Vagina (tissue), 2 donors: Measurements from ENCODE around the gene TSR1. TPM values are rescaled to one million over a fixed set of nuclear protein-coding genes. Genes with fewer than 3 reads are reported as not detected.

ENCODE experiments used
- DNase-seq, 2 donors: peaks; one replicate each; pipeline ENCODE4 v3.0.0-alpha.2; 2017; ENCODE audit errors: extremely low spot score in 2 of 2
- H3K27ac ChIP-seq: fragments of 200-600 bp; sonication (generic); one replicate; pipeline ENCODE4 v1.5.1; 2019
- H3K27me3 ChIP-seq: fragments of 200-600 bp; sonication (generic); one replicate; pipeline ENCODE4 v1.5.1; 2019
- H3K36me3 ChIP-seq, 2 donors: fragments of 200-600 bp; sonication (generic); one replicate each; pipeline ENCODE4 v1.5.1; 2017 to 2019
- H3K4me1 ChIP-seq: fragments of 200-600 bp; sonication (generic); one replicate; pipeline ENCODE4 v1.5.1; 2019
- H3K4me3 ChIP-seq, 2 donors: fragments of 200-600 bp; sonication (generic); 1 replicate in 1 of 2; 2 replicates in 1 of 2; pipeline ENCODE4 v1.5.1; 2016 to 2019
- H3K9me3 ChIP-seq: fragments of 200-600 bp; sonication (generic); one replicate; pipeline ENCODE4 v1.5.1; 2019
- POLR2A ChIP-seq, 2 donors: fragments of 450-650 bp; IDR thresholded peaks; one replicate each; pipeline ENCODE4 v1.6.1; 2017; ENCODE audit warnings: antibody characterized with exemption in 2 of 2, mild to moderate bottlenecking in 2 of 2, moderate library complexity in 2 of 2
- POLR2AphosphoS5 ChIP-seq, 2 donors: sonication (generic); formaldehyde crosslinking; IDR thresholded peaks; one replicate each; pipeline ENCODE4 v1.9.0; 2017; ENCODE audit warnings: antibody characterized with exemption in 2 of 2, mild to moderate bottlenecking in 2 of 2, low read depth in 1 of 2; ENCODE audit not compliant: insufficient read depth in 1 of 2
- intact Hi-C: fragments of 100-400 bp; cut with DNase I; formaldehyde crosslinking; loops from one replicate; pipeline ENCODE4 v1.15.1; 2023
- total RNA-seq: library from RNA; depleted of rRNA; stranded (reverse); fragments of >200 nt; gene quantifications from one replicate; pipeline ENCODE4 v1.2.3, GENCODE V29; 2016
- TF ChIP-seq, protein P1 (sequence below), 3 experiments: fragments of 450-650 bp in 2 of 3; fragments of 200-600 bp in 1 of 3; sonication (generic) in 1 of 3; IDR thresholded peaks; one replicate each; pipeline ENCODE4 v1.5.1; 2017 to 2019; ENCODE audit warnings: antibody characterized with exemption in 3 of 3, mild to moderate bottlenecking in 2 of 3, moderate library complexity in 2 of 3

Gene TSR1
- 17.7 TPM for total RNA-seq

DNA sequence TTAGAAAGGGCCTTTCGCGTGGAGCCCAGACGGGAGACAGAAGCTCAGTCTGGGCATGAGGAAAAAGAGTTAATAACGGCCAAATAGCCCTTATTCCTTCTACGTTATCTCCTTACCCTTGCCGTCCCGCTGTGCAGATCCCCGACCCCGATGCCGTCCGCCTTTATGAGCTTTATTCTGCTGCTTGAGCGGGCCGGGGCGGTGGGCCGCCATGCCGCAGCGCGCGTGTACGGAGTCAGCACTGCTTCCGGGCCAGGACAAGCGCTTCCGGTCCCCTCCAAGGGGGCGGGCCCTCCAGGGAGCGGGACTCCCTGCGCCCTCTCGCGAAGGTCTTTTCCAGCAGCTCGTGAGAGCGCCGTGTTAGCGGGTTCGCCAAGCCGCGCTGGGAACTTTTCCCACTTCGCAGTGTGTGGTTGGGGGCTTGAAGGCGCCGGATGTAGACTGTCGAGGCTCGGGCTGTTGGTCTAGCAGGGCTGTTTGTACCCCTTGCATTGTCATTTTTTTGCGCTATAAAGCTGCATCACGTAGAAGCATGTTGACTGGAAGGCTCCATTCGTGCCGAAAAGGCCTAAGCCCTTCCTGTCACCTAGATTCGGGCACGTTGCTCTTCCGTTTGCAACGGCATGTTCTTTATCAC, at the start of gene TSR1:
Gene TSR1 (minus strand): TSS at position 243 of the 637 bp plus-strand sequence. CDS start 30 bp downstream, at position 213.
- Histone ChIP-seq H3K4me1 (peaks cover 28% of the 10 kb centered on the region), H3K27me3 (no peaks in the 10 kb centered on the region), H3K27ac (peak within 1 kb of the TSS; percentile 94), H3K36me3 (peaks cover 0 to 38% of the 10 kb centered on the region in 2 donors), H3K4me3 (peak within 1 kb of the TSS; percentile 73 to 76), H3K9me3 (no peaks in the 10 kb centered on the region)
- DNase-seq = peak in 1 of 2 donors; percentile 96
- TF ChIP-seq POLR2A (IDR thresholded peaks at IDR 0.05) (peak in 1 of 2 donors; percentile 71), POLR2AphosphoS5 (IDR thresholded peaks at IDR 0.05; ENCODE audit: insufficient read depth in 1 of 2, low read depth in 1 of 2) (peak; percentile 89 to 97)
- TF ChIP-seq, protein P1, sequence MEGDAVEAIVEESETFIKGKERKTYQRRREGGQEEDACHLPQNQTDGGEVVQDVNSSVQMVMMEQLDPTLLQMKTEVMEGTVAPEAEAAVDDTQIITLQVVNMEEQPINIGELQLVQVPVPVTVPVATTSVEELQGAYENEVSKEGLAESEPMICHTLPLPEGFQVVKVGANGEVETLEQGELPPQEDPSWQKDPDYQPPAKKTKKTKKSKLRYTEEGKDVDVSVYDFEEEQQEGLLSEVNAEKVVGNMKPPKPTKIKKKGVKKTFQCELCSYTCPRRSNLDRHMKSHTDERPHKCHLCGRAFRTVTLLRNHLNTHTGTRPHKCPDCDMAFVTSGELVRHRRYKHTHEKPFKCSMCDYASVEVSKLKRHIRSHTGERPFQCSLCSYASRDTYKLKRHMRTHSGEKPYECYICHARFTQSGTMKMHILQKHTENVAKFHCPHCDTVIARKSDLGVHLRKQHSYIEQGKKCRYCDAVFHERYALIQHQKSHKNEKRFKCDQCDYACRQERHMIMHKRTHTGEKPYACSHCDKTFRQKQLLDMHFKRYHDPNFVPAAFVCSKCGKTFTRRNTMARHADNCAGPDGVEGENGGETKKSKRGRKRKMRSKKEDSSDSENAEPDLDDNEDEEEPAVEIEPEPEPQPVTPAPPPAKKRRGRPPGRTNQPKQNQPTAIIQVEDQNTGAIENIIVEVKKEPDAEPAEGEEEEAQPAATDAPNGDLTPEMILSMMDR (IDR thresholded peaks at IDR 0.05) = peak in 1 of 3 experiments; percentile 29
- intact Hi-C loops = no loop called here

DNA sequence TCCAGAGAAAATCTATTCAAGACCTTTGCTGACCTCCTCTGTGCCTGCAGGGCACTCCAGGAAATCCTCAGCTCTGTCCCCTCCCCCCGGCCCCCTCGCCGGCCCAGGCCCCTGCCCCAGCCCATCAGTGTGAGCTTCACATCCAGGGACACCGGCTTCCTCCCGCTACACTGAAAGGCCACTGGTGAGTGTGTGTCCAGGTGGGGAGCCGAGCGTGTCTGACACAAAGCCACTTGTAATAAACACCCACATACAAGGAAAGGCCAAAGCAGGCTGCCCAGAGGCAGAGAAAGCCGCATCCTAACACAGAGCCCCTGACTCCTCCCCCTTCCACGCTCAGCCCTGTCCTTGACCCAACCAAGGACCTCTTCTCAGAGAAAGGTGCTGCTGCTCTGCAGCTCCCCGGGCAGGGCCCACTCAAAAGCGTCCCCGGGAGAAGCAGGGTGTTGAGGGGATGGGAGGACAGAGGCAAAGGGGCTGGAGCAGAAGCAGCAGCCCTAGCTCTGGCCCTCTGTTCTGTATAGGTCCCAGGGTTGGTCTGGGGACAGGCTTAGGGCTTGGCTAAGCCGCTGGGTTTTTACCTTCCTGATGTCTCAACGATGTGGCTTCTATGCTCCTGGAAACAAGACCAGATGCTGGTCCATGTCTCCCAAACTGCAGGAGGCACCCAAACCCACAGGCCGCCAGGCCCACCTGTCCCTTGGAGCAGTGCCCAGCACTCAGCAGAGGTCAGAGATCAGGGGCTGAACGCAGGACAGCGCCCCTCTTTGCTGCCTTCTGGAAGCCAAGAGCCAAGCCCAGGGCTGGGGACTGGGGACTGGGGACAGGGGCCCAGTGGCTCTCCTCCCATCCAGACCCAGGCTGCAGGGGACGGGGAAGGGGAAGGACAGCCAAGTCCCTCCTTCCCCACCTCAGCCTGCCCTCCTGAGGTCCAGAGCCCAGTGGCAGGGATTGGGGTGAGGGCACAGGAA, 49.3 kb upstream of the TSR1 start:
- no peaks in the 10 kb centered on the region for H3K27me3 ChIP-seq
- DNase-seq = no peak
- H3K9me3 ChIP-seq = no peaks in the 10 kb centered on the region
- no peak overlapping the region for H3K4me3 ChIP-seq
- H3K36me3 ChIP-seq = peaks cover 0 to 25% of the 10 kb centered on the region in 2 donors
- H3K27ac ChIP-seq = no peak overlapping the region
- intact Hi-C loops = no loop called here
- no peak for TF ChIP-seq POLR2AphosphoS5 (IDR thresholded peaks at IDR 0.05; ENCODE audit: insufficient read depth in 1 of 2, low read depth in 1 of 2)
- TF ChIP-seq, protein P1 (IDR thresholded peaks at IDR 0.05) = no peak
- peaks cover 25% of the 10 kb centered on the region for H3K4me1 ChIP-seq

DNA sequence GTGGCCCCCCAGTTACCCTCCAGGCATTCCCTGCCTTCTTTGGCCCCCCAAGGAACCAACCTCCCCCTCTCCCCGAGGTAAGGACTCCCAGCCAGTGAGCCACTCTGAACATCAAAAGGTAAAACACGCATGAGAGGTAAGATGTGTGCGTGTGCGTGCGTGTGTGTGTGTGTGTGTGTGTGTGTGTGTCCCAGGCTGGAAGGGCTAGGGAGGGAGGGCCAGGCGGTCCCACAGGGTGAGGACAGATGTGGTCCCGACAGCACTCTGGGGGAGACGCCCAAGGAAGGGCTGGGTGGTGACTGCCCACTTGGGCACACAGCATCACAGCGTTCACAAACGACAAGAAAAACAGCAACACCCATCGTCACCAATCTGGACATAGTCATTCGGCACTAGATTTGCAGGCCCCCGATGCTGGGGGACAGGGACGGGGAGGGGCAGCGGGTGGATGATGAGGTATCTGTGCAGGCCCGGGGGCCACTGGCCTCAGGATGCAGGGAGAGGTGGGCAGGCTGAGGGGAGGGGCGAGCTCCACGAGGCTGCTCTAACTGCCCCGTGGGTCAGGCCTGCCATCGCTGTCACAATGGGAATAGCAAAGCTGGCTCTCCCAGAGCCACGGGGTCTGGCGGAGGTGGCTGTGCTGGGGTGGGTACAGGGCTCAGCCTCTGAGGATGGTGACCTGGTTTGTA, 48.3 kb upstream of the TSR1 start:
- no peak overlapping the region for H3K27ac ChIP-seq
- peaks cover 0 to 30% of the 10 kb centered on the region in 2 donors for H3K36me3 ChIP-seq
- DNase-seq = no peak
- H3K9me3 ChIP-seq = no peaks in the 10 kb centered on the region
- no peaks in the 10 kb centered on the region for H3K27me3 ChIP-seq
- intact Hi-C loops = no loop called here
- no peak for TF ChIP-seq POLR2A (IDR thresholded peaks at IDR 0.05)
- TF ChIP-seq, protein P1 (IDR thresholded peaks at IDR 0.05) = no peak
- TF ChIP-seq POLR2AphosphoS5 (IDR thresholded peaks at IDR 0.05; ENCODE audit: insufficient read depth in 1 of 2, low read depth in 1 of 2) = no peak
- H3K4me3 ChIP-seq = no peak overlapping the region
- H3K4me1 ChIP-seq = peaks cover 16% of the 10 kb centered on the region

GRCh38 chr17:2383628-2384167, 47.4 kb upstream of the TSR1 start:
- intact Hi-C loops = loop anchor here (2.0 kb wide), 1 partner anchor 33 kb away; no protein-coding TSS in a partner anchor
- peaks cover 16% of the 10 kb centered on the region for H3K4me1 ChIP-seq
- TF ChIP-seq, protein P1 (IDR thresholded peaks at IDR 0.05) = no peak
- TF ChIP-seq POLR2A (IDR thresholded peaks at IDR 0.05) = no peak
- no peak for TF ChIP-seq POLR2AphosphoS5 (IDR thresholded peaks at IDR 0.05; ENCODE audit: insufficient read depth in 1 of 2, low read depth in 1 of 2)

More at GRCh38 chr17:2383628-2384167, 47.4 kb upstream of the TSR1 start:
- H3K27ac ChIP-seq = peak overlapping the region; percentile 56
- no peaks in the 10 kb centered on the region for H3K27me3 ChIP-seq
- H3K36me3 ChIP-seq = peaks cover 0 to 35% of the 10 kb centered on the region in 2 donors
- H3K9me3 ChIP-seq = no peaks in the 10 kb centered on the region
- no peak for DNase-seq
- H3K4me3 ChIP-seq = no peak overlapping the region
